ENCODE measurements around the gene PTPN14. TPM values are rescaled to one million over a fixed set of nuclear protein-coding genes. Genes with fewer than 3 reads are reported as not detected.

Gene PTPN14
- total RNA-seq, 1 experiment from 2014 or later = 76.4 TPM

GRCh38 chr1:214435867-214436266 is 115.5 kb downstream of the PTPN14 start:
- Histone ChIP-seq H2AFZ (ENCODE audit: low read length) (no peak overlapping the region), H3K9me3 (ENCODE audit: control insufficient read depth, low read depth, low read length) (no peaks in the 10 kb centered on the region), H3K4me2 (ENCODE audit: insufficient read depth, insufficient read length, low read length) (no peak overlapping the region), H2BK20ac (ENCODE audit: low read depth, low read length, poor library complexity, severe bottlenecking) (no peak overlapping the region), H4K20me1 (ENCODE audit: control insufficient read depth, insufficient read depth, insufficient read length) (no peaks in the 10 kb centered on the region), H2BK15ac (ENCODE audit: low read depth, low read length) (no peak overlapping the region), H3K79me1 (ENCODE audit: insufficient read depth, low read depth, low read length, poor library complexity, severe bottlenecking) (no peaks in the 10 kb centered on the region), H3K18ac (ENCODE audit: insufficient read length, low read depth, low read length) (no peak overlapping the region), H2BK12ac (ENCODE audit: insufficient read length, low read depth, low read length) (no peak overlapping the region), H3K4ac (ENCODE audit: low read depth, low read length) (no peak overlapping the region), H4K5ac (ENCODE audit: insufficient read length, low read depth, low read length) (no peak overlapping the region), H3K14ac (ENCODE audit: insufficient read depth, low read length) (no peak overlapping the region), H3T11ph (ENCODE audit: low read length) (no peak overlapping the region), H3K23ac (ENCODE audit: insufficient read length, low read depth, low read length) (no peak overlapping the region), H3K56ac (ENCODE audit: insufficient read length, low read depth, low read length) (no peak overlapping the region), H2BK5ac (ENCODE audit: insufficient read length, low read length) (no peak overlapping the region), H3K4me1 (ENCODE audit: insufficient read depth, low read length) (peaks cover 9% of the 10 kb centered on the region; the same call in 1 of the 2 replicates), H3K27me3 (ENCODE audit: insufficient read depth, low read length) (no peaks in the 10 kb centered on the region), H3K79me2 (ENCODE audit: insufficient read depth, low read length) (no peaks in the 10 kb centered on the region), H3K27ac (ENCODE audit: insufficient read length, low read depth, low read length) (no peak overlapping the region), H2AK5ac (ENCODE audit: insufficient read length, low read length) (no peak overlapping the region), H4K91ac (ENCODE audit: insufficient read length, low read depth, low read length) (no peak overlapping the region), H2BK120ac (ENCODE audit: low read depth, low read length, poor library complexity, severe bottlenecking) (no peak overlapping the region), H3K9ac (ENCODE audit: extremely low read depth, insufficient read length, low read length) (no peak overlapping the region), H4K8ac (replicated peaks; ENCODE audit: insufficient read length, low read depth, low read length) (no peak overlapping the region), H3K23me2 (ENCODE audit: insufficient read length, low read depth, low read length, poor library complexity, severe bottlenecking) (no peaks in the 10 kb centered on the region)
- no peak overlapping the region for H3K4me3 Mint-ChIP-seq
- H3K9me3 Mint-ChIP-seq = no peaks in the 10 kb centered on the region; a peak in 1 of 5 replicates
- H3K36me3 Mint-ChIP-seq (ENCODE audit: insufficient read depth in 1 of 3, low read depth in 3 of 3) = peaks cover 0 to 5% (median 4%) of the 10 kb centered on the region in 3 experiments; a peak in 2 of 7 replicates
- TF ChIP-seq CTCF (conservative IDR thresholded peaks at IDR 0.05) = no peak
- peak overlapping the region in 1 of 3 experiments; percentile 76; a peak in 1 of 7 replicates for H3K27ac Mint-ChIP-seq
- H3K4me1 Mint-ChIP-seq = peaks cover 32 to 35% of the 10 kb centered on the region in 2 experiments
- DNase-seq = no peak
- H3K27me3 Mint-ChIP-seq (ENCODE audit: low read depth) = no peaks in the 10 kb centered on the region
- WGBS (ENCODE audit: extremely low coverage, insufficient read length, low lambda C conversion rate) = no CpG with 5 or more reads among the region's 4 CpGs
